Neural progenitor cell (in vitro differentiated cells): ENCODE data around the gene PSMB8. TPM values are rescaled to one million over a fixed set of nuclear protein-coding genes. Genes with fewer than 3 reads are reported as not detected.
A peak's percentile ranks its signal among the peaks of the same experiment; 100 is the strongest.

Experiments
- DNase-seq: peaks from one replicate; pipeline ENCODE4 v3.0.0-alpha.2; 2016; ENCODE audit warnings: low spot score
- H2AFZ ChIP-seq: fragments of 200-600 bp; sonication (generic); replicated peaks from 2 replicates; pipeline ENCODE4 v1.6.1; 2016; ENCODE audit warnings: antibody characterized with exemption
- H3F3A ChIP-seq: fragments of 200-600 bp; sonication (generic); 2 replicates; pipeline ENCODE4 v1.6.1; 2016; ENCODE audit warnings: antibody characterized with exemption, low read depth
- H3K27ac ChIP-seq: fragments of 200-600 bp; sonication (generic); 2 replicates; pipeline ENCODE4 v1.5.1; 2016; ENCODE audit warnings: mild to moderate bottlenecking
- H3K27me3 ChIP-seq: fragments of 200-600 bp; sonication (generic); 2 replicates; pipeline ENCODE4 v1.6.1; 2016; ENCODE audit warnings: mild to moderate bottlenecking, moderate library complexity
- H3K36me3 ChIP-seq: fragments of 200-600 bp; sonication (generic); 2 replicates; pipeline ENCODE4 v1.5.1; 2016
- H3K4me1 ChIP-seq: fragments of 200-600 bp; sonication (generic); 2 replicates; pipeline ENCODE4 v1.6.1; 2016; ENCODE audit warnings: mixed run types
- H3K4me2 ChIP-seq: fragments of 200-600 bp; sonication (generic); 2 replicates; pipeline ENCODE4 v1.6.1; 2016
- H3K4me3 ChIP-seq: fragments of 200-600 bp; sonication (generic); 2 replicates; pipeline ENCODE4 v1.5.1; 2016
- H3K79me2 ChIP-seq: fragments of 200-600 bp; sonication (generic); 2 replicates; pipeline ENCODE4 v1.6.1; 2016; ENCODE audit warnings: low read depth
- H3K9ac ChIP-seq: fragments of 200-600 bp; sonication (generic); 2 replicates; pipeline ENCODE4 v1.6.1; 2016
- H3K9me3 ChIP-seq: fragments of 200-600 bp; sonication (generic); 2 replicates; pipeline ENCODE4 v1.5.1; 2016; ENCODE audit warnings: low read depth
- H4K20me1 ChIP-seq: fragments of 200-600 bp; sonication (generic); 2 replicates; pipeline ENCODE4 v1.6.1; 2016; ENCODE audit warnings: low read depth
- H3K27ac Mint-ChIP-seq: 3 replicates; pipeline ENCODE4 v1.8.0; 2021; ENCODE audit warnings: mixed read lengths
- H3K27me3 Mint-ChIP-seq: 2 replicates; pipeline ENCODE4 v1.8.0; 2022; ENCODE audit warnings: low read depth, mild to moderate bottlenecking, inconsistent platforms, moderate library complexity, mixed read lengths; ENCODE audit not compliant: insufficient read depth
- H3K36me3 Mint-ChIP-seq: 3 replicates; pipeline ENCODE4 v1.8.0; 2021; ENCODE audit warnings: mixed read lengths
- H3K4me1 Mint-ChIP-seq: 3 replicates; pipeline ENCODE4 v1.8.0; 2021; ENCODE audit warnings: mixed read lengths
- H3K4me3 Mint-ChIP-seq: 3 replicates; pipeline ENCODE4 v1.8.0; 2021; ENCODE audit warnings: mild to moderate bottlenecking, moderate library complexity, mixed read lengths
- H3K9me3 Mint-ChIP-seq: 3 replicates; pipeline ENCODE4 v1.8.0; 2020; ENCODE audit warnings: mixed read lengths
- EZH2 ChIP-seq: fragments of 200-600 bp; sonication (generic); IDR thresholded peaks from 2 replicates; pipeline ENCODE4 v1.6.1; 2017; ENCODE audit warnings: antibody characterized with exemption, mild to moderate bottlenecking, moderate library complexity
- EZH2phosphoT487 ChIP-seq: fragments of 200-600 bp; sonication (generic); IDR thresholded peaks from 2 replicates; pipeline ENCODE4 v1.6.1; 2017; ENCODE audit warnings: antibody characterized with exemption
- total RNA-seq: library from RNA; depleted of rRNA; stranded (reverse); fragments of >200 nt; gene quantifications from 2 replicates; pipeline ENCODE4 v1.2.3, GENCODE V29; 2015; ENCODE audit warnings: low replicate concordance
- TF ChIP-seq, protein P1 (sequence below): fragments of 200-600 bp; sonication (generic); IDR thresholded peaks from 2 replicates; pipeline ENCODE4 v1.5.1; 2017; ENCODE audit warnings: antibody characterized with exemption, mild to moderate bottlenecking

PSMB8 gene
- total RNA-seq, 1 donor from 2014 or later = 2.2 TPM

DNA sequence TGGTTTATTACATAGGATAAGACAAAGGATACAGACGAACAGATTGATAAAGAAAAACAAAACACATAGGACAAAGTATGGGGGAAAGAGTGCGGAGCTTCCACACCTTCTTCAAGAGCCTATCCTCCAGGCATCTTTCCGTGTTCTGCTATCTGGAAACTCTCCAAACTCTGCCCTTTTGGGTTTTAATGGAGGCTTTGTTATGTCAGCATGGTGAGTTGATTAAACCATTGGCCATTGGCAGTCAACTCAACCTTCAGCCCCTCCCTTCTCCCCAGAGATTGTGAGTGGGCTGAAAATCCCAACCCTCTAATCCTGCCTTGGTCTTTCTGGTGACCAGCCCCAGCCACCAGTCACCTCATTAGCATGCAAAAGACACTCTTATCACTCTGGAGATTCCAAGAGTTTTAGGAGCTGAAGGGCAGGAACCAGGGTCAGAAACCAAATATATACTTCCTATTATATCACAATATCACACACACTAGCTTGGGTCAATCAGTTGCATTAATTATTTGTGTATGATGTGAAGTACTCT, 50.9 kb downstream of the PSMB8 start:
- no peak overlapping the region for H3K4me3 Mint-ChIP-seq
- peaks cover 4% of the 10 kb centered on the region for H3K4me1 Mint-ChIP-seq
- H3K27me3 Mint-ChIP-seq = peaks cover 2% of the 10 kb centered on the region

More for the DNA sequence above, 50.9 kb downstream of the PSMB8 start:
- H3K9me3 ChIP-seq = no peaks in the 10 kb centered on the region
- no peaks in the 10 kb centered on the region for H3K36me3 Mint-ChIP-seq
- peaks cover 10% of the 10 kb centered on the region for H3K27me3 ChIP-seq
- peak; percentile 6 for DNase-seq
- no peak overlapping the region for H3K9ac ChIP-seq
- H3K36me3 ChIP-seq = no peaks in the 10 kb centered on the region
- H2AFZ ChIP-seq = no peak overlapping the region
- no peak overlapping the region for H3K4me2 ChIP-seq
- no peaks in the 10 kb centered on the region for H3K9me3 Mint-ChIP-seq
- no peaks in the 10 kb centered on the region for H3K4me1 ChIP-seq
- H4K20me1 ChIP-seq = no peaks in the 10 kb centered on the region
- H3K27ac Mint-ChIP-seq = no peak overlapping the region
- H3F3A ChIP-seq = no peaks in the 10 kb centered on the region
- no peak overlapping the region for H3K4me3 ChIP-seq
- H3K27ac ChIP-seq = no peak overlapping the region
- no peak for TF ChIP-seq EZH2phosphoT487
- TF ChIP-seq, protein P1, sequence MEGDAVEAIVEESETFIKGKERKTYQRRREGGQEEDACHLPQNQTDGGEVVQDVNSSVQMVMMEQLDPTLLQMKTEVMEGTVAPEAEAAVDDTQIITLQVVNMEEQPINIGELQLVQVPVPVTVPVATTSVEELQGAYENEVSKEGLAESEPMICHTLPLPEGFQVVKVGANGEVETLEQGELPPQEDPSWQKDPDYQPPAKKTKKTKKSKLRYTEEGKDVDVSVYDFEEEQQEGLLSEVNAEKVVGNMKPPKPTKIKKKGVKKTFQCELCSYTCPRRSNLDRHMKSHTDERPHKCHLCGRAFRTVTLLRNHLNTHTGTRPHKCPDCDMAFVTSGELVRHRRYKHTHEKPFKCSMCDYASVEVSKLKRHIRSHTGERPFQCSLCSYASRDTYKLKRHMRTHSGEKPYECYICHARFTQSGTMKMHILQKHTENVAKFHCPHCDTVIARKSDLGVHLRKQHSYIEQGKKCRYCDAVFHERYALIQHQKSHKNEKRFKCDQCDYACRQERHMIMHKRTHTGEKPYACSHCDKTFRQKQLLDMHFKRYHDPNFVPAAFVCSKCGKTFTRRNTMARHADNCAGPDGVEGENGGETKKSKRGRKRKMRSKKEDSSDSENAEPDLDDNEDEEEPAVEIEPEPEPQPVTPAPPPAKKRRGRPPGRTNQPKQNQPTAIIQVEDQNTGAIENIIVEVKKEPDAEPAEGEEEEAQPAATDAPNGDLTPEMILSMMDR = no peak
- no peak for TF ChIP-seq EZH2
- H3K79me2 ChIP-seq = no peaks in the 10 kb centered on the region

Other genes with a start within 250 kb of the PSMB8 start
- gene HLA-DQA1, start 206.6 kb downstream of the PSMB8 start, total RNA-seq = not detected in 2 replicates
- gene HLA-DQB1, start 177.4 kb downstream of the PSMB8 start, total RNA-seq = 4.7 and 6.6 TPM in 2 replicates
- gene HLA-DQA2, start 102.7 kb downstream of the PSMB8 start, total RNA-seq = not detected in 2 replicates
- not detected in 2 replicates for gene HLA-DQB2, start 80.5 kb downstream of the PSMB8 start, total RNA-seq
- 2.6 TPM in 1 of 2 replicates, not detected in the other for gene HLA-DOB, start 27.0 kb downstream of the PSMB8 start, total RNA-seq
- 2.8 and 2.9 TPM in 2 replicates for gene TAP2, start 5.3 kb downstream of the PSMB8 start, total RNA-seq
- 6.2 and 6.5 TPM in 2 replicates for gene TAP1, start 9.7 kb upstream of the PSMB8 start, total RNA-seq
- gene PSMB9, start 10.1 kb upstream of the PSMB8 start, total RNA-seq = not detected in 2 replicates
- gene HLA-DMB, start 97.0 kb upstream of the PSMB8 start, total RNA-seq = 4.3 and 4.5 TPM in 2 replicates
- gene HLA-DMA, start 109.0 kb upstream of the PSMB8 start, total RNA-seq = 5.1 and 11.9 TPM in 2 replicates
- 202 and 211 TPM in 2 replicates for gene BRD2, start 124.5 kb upstream of the PSMB8 start, total RNA-seq
- gene HLA-DOA, start 165.5 kb upstream of the PSMB8 start, total RNA-seq = 38.0 and 52.2 TPM in 2 replicates
- gene HLA-DPA1, start 229.6 kb upstream of the PSMB8 start, total RNA-seq = 1.5 and 2.8 TPM in 2 replicates
- gene HLA-DPB1, start 231.9 kb upstream of the PSMB8 start, total RNA-seq = 8.0 and 23.3 TPM in 2 replicates